A549 treated with CORT108297 at 1 μM for 4 hours (cell line): ENCODE measurements around the gene SCML2. TPM values are rescaled to one million over a fixed set of nuclear protein-coding genes. Genes with fewer than 3 reads are reported as not detected.

Experiments used
- total RNA-seq: library from RNA; stranded (reverse); fragments of 200-300 nt; extraction: Qiagen RNA extraction; gene quantifications from 5 replicates; pipeline ENCODE4 v1.2.3, GENCODE V29; 2022

Gene SCML2
- 7.1 to 9.9 TPM (median 7.9 TPM) in 5 replicates for total RNA-seq

GRCh38 chrX:18354369-18355223, at the start of gene SCML2:
SCML2 (minus strand) TSS chrX:18354688; CDS start chrX:18334071, 20,617 bp downstream.

GRCh38 chrX:18220786-18221185, 133.7 kb downstream of the SCML2 start, which contains the start of gene BEND2:
BEND2 (minus strand) TSS chrX:18220886; CDS start chrX:18220750, 136 bp downstream.

Other genes with a start within 250 kb of the SCML2 start
- not detected in 5 replicates for gene BEND2, start 133.8 kb downstream of the SCML2 start, total RNA-seq
- 4.4 to 7.5 TPM (median 4.9 TPM) in 5 replicates for gene CDKL5, start 70.9 kb upstream of the SCML2 start, total RNA-seq